T-helper 2 cell (primary cell): ENCODE data around the gene FOS.

ENCODE experiments used
- DNase-seq, 5 experiments: peaks; one replicate each; pipeline versions ENCODE4 v3.0.0 to v3.0.0-alpha.2; 2012 to 2022

Gene FOS

DNA sequence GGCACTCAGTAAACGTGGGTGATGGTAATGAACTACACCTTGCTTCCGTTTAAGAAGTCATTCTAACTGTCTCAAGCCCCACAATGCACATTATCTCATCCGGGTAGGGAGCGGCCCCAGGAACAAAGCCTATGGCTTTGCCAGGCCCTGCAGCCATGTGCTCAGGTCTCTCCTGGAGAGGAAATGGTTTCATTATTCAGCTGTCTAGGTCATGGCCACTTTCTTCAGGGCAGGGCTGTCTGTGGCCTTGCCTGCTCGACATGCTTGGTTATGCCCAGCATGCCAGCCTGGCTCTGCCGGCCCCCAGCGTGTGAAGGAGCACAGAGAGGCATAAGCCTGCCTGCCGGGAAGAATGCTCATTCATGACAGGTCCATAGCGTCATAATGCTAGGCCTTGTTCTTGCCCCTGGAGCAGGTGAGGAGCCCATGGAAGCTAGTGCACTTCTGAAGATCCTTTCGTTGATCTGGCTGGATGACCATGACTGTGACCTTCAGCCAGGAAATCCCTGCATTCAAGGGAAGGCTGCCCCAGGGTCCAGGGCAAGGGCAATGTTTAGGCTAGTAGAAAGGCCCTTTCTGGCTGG, 26.3 kb upstream of the FOS start:
- no peak for DNase-seq

DNA sequence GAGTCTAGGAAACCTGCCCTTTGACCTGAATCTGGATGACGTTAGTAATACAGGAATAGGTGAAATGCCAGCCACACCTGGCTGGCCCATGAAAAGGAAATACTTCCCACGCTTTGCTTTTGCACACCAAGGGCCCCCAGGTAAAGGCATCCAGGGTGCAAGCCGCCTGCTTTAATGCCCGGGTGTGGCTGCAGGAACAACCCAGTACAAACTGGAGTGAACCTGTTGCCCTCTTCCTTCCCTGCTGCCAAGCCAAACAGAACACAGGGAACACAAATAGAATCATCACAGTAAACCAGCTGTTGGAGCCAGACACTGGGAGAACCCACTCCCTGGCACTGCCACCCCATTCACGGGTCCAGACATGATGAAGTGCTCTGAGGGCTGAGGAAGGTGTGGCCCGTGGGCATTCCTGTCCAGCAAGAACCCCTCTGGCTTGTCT, 24.2 kb upstream of the FOS start:
- DNase-seq, result no peak

DNA sequence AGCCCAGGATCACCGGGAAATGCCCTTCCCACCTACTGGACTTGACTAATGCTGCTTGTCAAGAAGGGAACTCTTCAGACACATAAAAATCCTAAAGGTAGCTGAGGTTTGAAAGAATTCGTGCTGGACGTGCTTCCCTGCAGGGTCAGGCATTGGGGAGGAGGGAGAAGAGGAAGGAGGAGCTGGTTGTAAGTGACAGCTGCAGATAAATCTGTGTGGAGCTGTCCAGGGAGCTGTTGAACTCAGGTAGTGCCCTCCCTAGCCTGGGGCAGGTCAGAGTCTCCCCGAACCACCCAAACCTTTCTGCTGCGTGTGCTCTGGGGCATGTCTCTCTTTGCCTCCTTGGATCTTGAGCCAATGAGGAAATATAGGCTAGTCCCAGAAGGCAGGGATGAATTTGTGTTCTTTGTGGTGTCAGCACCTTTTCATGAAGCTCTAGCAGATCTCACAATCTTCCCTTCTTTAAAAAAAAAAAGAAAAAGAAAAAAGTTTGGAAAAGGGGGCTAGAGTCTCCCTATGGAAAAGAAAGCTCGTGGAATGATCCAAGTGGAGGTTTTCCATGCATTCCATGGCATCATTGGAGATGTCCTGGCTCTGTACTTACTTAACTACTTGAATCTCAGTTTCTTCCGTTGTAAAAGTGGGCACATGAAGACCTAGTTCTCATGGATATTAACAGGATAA, 23.6 kb upstream of the FOS start:
- DNase-seq, result no peak

DNA sequence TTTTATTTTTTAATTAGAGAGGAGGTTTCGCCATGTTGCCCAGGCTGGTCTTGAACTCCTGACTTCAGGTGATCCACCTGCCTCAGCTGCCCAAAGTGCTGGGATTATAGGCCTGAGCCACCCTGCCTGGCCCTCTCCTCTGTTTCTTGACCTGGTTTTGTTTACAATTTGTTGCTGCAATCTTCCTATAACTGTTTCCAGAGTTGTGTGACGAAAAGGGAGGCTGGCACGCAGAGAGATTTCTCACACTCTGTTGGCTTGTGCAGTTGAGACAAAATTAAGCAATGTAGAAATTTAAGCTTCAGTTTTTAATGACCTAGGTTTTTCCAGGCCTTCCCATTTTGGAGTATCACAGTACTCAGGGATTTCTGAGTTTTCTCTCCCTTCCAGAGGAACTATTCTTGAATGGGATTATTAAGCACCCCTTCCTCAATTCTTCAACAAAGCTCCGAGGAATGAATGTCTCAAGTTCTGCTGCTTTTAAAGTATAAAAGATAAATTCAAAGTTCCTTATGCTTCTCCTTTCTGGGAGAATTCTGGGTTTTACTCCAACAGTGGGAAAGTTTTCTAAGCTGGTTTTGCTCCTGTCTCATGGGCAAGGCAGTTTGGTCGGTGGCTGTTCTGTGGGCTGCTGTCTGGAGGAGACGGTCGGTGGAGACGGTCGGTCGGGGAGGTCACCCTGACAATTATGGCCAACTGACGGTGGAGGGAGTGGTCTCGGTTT, 20.4 kb upstream of the FOS start:
- DNase-seq, result no peak

DNA sequence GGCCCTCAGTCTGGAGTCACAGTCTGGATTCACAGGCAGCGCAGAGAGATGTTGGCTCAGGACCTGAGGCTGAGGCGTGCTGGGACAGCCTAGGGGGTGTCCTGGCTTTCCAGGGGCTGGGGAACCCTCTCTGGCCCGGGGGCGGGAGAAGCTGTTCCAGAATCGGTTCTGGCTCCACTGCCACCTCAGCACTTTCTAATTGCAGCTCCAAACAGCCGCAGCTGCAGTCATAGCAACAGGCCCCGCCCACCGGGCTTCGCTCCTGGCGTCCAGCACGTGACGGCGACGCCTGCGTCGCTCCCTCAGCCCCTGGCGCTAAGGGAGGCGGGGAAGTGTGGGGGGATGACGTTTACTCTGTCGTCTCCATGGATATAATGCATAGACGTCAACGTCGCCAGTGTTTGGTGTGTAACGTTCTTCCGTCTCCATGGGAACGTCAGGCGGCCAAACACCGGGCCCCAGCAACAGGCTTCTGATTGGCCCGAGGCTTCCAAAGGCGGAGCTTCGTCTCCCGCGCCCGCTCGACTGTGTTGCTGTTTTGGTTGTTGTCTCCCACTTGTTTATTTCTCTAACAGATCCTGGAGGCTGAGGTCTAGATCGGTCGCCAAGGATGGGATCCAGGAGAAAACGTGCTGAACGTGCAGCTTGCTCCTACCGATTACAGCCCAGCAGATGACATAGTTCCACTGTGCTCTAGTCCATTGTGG, 19.7 kb upstream of the FOS start:
- peak; percentile 98 to 100 (median 99) for DNase-seq

DNA sequence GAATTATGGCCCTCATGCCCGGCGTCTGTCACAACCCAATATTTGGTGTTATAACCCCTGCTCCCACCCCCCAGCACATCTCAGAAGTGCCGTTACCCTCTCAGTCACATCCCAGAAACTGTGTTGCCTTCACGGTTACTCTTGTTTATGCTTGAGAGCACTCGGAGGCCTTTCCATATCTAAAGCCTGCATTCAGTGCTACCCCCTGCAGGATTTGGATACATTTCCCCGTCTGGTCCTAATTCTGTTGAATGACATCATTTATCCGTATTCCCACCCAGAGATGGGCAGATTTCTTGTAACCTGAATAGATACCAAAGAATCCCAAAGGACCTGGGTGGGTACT, 19.1 kb upstream of the FOS start:
- DNase-seq, result no peak

DNA sequence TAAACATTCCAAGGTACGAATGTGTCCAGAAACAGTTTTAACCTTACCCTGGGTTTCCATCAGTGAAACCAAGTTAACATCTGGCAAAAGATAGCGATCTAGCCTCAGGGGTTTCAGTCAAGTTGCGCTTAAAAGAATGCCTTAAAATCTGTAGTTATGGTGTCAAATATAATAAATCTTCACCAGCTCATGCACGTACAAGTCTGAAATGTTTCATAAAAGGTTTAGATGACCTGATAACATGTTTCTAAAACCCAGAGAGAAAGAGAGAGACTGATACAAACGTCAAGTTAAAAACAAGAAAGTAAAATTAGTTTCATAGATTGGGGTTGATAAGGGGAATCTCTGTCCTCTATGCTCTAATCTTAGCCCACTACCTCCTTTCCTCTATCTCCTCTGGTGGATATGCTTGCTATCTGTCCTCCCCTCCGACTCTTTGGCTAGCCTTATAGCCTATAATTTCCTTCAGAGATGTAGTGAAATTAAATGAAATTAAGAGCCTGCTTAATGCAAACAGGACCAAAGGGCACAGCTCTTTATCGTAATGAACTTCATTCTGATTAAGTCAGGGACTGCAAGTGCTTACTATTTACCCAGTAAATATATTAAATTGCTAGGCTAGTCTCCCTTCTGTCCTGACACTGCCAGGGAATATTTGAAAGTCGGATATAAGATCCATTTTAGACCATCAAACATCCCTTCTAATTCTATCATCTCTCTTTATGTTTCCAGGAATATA, 18.4 kb upstream of the FOS start:
- DNase-seq, result peak in 1 of 5 experiments; percentile 76

DNA sequence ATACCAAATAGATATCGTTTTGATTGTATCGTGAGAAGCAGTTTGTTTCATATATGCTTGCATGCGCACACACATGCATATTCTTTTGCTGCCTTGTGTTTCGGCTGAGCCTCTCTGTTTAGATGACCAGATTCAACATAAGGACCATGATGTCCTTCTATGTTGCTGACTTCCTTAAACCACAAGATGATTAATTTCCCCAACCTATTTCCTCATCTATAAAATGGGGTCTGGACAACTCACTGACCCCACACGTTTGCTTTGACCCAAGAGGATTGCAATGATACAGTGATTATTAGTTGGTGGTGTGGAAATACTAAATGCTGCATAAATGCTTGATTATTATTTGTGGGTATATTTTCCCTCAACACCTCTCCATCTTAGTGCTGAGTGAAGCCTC, 16.8 kb upstream of the FOS start:
- no peak for DNase-seq

DNA sequence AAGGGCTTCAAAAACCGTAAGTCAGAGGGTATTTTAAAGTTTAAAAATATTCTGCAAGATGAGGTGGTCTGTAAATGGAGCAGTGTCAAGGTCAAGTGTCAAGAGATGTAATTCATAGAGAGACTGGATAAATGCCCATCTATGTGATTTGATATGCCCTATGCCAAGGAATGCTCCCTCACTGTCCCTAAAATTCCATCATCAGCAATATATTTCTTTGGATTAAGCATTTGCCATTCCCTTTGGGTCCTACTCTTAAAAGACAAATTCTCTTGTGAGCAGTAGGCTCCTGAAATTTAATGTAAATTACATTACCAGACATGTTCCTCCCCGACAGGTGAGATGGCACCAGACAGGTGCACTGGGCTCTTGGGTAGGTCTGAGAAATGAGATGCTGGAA, 16.0 kb upstream of the FOS start:
- DNase-seq, result no peak

DNA sequence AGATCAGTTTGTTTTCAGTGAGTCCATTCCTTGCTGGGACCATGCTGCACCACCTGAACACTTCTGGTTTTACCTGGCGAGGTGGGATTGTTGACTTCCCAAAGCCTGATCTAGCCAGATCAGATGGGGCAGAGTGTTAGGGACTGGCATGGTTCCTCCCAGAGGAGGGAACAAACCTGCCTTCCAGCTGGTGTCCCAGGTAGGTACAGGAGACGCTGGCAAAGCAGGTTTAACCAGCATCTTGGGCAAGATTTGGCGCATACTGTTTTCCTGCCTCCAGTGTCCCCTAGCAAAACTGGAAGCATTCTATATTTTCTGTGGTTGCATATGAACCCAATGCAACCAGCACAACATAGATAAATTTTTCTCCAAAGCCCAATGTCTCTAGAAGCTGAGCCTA, 14.6 kb upstream of the FOS start:
- no peak for DNase-seq

DNA sequence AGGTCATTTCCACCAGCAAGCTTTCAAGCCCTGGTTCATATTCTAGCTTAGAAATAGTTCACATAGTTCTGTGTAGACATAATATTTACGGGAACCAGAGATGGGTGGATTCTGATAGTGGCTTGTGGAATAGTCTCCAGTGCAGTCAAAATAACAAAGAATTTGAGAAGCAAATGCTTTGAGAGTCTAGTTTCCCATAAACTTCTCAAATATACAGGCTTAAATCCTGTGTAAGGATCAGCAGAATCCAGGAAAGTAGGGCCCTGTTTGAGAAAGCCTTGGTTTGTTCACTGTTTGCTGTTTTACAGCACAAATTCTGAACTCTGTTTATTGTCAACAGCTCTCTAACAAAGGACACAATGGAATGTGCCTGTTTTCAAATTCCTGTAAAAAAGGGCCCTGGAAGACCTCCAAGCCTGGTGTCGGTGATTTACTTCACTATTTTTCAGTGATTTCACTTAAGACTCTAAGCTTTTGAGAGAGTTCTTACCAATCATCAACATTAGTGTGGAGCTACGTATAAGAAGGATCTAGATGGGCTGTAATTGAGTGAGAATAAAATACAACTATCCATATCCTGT, 11.4 kb upstream of the FOS start:
- DNase-seq, result no peak

DNA sequence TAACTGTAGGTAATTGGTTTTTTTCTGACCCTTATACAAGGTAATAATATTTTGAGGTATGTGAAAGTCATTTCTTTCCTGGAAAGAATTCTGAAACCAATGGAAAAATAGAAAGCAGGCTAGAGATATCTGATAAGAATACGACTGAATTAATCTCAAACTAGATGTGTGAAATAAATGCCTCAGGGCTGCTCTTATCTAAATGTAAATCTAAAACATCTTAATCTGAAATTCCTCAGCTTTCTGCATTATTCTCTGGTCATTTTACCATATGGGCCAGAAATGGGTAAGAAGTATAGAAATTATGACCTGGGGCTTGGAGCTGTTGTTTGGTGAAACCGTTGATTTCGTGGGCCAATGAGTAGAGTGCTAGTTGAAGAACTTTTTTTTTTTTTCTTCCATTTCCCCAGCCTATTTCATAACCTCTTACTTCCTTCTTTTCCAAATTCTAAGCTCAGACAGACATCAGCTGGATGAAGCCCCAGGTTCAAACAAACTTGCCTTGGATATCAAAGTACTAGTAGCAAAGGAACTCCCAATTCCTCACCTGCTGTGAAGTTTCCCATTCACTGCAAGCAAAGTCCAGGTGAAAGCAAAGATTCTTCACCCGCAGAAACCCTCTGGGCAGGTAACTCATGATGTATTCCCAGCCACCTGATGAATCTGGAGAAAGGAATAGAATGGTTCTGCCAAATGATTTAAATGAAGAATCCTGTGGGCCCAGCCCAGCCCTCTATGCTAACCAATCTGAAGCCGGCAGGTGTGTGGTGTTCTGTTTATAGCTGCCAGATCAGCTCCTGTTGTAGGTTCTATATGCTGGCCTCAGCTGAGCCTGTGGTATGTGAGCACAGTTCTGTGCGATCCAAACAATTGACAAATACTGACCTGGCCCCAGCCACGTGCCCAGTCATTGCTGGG, 9.7 kb upstream of the FOS start:
- DNase-seq, result no peak

DNA sequence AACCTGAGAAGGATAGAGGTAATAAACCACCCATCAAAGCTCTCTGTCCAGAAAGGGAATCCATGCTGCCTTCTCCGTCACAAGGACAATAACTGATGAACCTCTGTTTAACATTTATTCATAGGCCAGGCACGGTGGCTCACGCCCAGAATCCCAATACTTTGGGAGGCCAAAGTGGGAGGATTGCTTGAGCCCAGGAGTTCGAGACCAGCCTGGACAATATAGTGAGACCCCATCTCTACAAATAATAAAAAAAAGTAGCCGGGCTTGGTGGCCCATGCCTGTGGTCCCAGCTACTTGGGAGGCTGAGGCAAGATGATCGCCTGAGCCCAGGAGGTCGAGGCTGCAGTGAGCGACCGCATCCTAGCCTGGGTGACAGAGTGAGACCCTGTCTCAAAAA, 7.1 kb upstream of the FOS start:
- DNase-seq, result no peak

DNA sequence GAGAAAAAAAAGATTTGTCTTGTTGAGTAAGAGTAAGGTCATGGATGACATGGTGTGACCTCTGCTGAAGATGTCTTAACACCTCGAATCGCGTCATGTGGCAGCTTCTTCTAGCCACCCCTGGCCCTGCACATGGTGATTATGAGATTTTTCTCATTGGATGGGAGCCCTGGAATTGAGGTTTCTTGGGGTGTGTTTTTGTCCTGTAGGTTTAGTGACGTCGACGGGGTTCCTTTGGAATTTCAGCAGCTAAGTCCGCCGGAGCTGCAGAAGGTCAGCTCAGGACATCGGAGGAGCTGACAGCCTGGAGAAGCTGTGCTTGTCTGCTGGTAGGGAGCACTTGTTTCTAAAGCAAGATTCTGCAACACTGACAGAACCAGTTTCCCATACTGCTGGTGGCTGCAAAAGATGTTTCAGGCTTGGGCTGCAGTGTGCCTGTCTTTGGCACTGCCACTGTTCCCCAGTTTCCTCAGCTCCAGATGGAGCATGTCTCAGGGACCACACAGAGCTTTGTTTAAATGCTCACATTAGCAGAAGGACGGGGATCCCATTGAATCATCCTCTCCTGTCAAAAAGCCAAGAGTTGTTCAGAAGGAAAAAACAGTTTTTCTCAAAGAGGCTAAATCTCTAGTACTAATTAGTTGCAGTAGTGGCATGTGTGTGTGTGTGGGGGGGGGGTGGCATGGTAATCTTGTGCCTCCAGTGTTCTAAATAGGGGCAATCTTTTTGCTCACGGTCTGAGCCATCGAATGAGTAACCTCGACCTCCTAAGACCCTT, 5.2 kb upstream of the FOS start:
- no peak for DNase-seq

DNA sequence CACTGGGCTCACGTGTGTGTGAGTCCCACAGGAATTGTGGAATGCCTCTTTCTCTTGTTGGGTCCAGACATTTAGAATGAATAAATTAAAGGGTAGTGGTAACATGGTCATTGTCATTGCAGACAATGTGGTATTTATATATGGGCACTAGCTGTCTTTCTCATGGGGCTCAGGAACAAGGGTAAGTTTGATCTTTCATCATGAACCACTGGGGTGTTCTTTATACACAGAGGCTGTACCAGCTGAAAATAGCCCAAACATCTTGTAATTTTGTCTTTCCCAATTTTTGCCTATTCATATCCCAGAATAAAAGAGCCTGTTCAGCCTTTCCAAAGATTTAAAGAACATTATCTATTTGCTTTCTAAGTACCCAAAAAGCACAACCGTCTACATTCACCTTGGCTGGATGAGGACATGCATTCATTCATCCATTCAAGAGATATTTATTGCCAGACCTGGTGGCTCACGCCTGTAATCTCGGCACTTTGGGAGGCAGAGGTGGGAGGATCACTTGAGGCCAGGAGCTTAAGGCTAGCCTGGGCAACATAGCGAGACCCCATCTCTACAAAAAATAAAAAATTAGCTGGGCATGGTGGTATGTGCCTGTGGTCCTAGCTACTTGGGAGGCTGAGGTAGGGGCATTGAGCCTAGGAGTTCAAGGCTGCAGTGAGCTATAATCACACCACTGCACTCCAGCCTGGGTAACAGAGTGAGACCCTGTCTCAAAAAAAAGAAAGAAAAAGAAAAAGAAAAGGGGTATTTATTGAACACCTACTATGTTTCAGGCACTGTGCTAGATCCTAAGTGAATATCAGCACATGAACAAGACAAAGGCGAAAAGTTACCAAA, 4.4 kb upstream of the FOS start:
- no peak for DNase-seq

DNA sequence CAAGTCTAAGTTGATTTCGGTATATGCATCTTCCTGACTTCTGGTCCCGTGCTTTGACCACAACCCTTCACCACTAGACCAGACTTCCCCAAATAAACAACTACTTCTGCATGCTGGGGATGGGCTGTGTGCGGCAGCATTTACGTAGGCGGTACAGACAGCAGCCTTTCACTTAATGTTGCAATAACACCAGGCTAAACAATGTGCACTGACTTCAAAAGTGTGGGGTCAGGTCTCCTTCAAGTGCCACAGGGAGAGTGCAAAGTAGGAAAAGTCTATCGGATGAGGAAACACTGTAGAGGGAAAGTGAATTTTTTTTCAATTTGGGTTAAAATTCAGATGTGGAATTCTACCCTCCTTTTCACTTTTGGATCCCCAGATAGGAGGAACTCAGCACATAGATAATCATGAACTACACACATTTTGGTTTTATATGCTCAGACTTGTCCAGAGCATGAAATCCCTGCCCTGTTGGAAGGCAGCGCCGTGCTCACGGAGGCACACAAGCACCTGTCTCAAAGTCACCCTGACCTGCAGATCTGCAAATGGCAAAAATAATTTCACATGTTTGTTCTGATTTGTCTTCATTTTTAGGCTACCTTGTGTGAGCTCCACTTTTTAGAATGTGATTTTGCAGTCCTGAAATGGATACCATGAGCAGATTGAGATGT, 3.6 kb upstream of the FOS start:
- DNase-seq, result peak in 3 of 5 experiments; percentile 53 to 90 (median 58)

DNA sequence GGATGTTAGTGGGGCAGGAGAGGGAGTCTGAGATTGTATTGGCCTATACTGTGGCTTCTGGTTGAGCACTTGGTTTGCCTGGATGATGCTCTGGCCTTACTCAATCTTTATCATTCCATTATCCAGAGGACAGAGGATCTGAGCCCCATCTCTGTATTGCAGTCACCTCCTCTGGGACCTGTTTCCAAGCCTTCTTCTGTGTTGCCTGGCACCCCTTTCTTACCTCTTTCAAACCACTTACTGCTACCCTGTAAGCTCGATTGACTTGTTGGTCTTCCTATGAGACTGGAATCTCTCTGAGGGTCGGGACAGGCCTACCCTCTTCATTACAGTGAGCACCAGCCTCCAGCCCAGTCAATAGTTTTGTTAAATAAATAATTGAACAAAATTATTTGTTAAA, 3.0 kb upstream of the FOS start:
- no peak for DNase-seq

DNA sequence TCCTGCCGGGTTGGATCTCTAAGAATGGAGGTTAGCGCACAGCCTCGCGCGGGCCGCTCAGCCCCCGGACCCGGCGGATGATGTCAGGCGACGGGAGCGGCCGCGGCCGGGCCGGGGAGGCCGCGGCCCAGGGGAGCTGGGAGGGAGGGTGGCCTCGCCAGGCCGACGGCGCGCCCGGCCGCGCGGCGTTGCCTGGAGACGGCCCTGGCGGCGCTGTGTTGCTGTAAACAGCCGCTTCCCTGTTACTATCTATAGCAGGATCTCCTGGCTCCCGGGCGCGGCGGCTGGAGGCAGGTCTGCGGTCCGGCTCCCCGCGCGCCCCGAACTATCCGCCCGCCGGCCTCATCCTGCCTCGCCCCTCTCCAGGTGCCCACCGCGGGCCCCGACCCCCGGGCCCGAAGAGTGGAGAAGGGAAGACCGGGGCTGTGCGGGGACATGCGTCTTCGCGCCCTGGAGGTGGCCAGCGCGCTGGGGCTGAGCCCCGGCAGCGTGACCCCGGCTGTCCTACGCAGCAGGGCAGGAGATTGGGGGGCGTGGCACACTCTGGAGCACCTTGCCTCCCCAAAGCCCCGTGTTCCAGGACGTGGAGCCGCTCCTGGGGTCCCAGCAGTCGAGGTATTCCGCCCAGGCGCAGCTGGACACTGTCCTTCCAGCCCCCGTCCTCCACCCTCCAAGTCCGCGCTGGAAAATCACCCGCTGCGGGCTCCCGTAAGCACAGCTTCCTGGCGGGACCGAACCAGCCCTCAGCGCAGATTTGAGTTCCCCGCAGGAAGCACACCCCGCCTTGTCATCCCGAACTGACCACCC, 1.4 kb upstream of the FOS start:
- DNase-seq, result peak in 4 of 5 experiments; percentile 47 to 87 (median 68)
